Prostate gland (tissue), 2 donors: ENCODE results near the gene FMN2.

Experiments used
- CTCF ChIP-seq, 4 experiments: fragments of 200-600 bp in 2 of 4; fragments of 450-650 bp in 2 of 4; sonication (generic) in 2 of 4; IDR thresholded peaks; 1 replicate in 3 of 4; 2 replicates in 1 of 4; pipeline ENCODE4 v1.5.1; 2016 to 2019; ENCODE audit warnings: antibody characterized with exemption in 4 of 4, mild to moderate bottlenecking in 2 of 4, moderate library complexity in 2 of 4
- POLR2A ChIP-seq: fragments of 450-650 bp; IDR thresholded peaks from one replicate; pipeline ENCODE4 v1.6.1; 2016; ENCODE audit warnings: antibody characterized with exemption, mild to moderate bottlenecking
- POLR2AphosphoS5 ChIP-seq: sonication (generic); formaldehyde crosslinking; IDR thresholded peaks from one replicate; pipeline ENCODE4 v1.6.1; 2017; ENCODE audit warnings: antibody characterized with exemption

GRCh38 chr1:240093120-240093961 is 1.7 kb downstream of the FMN2 start:
- TF ChIP-seq CTCF (IDR thresholded peaks at IDR 0.05) = no peak
- TF ChIP-seq POLR2A = no peak
- no peak for TF ChIP-seq POLR2AphosphoS5
